HepG2 (cell line): Measurements from ENCODE around the gene CARHSP1.

ENCODE experiments used
- EP300 ChIP-seq, 3 experiments: sonication (generic) in 1 of 3; formaldehyde crosslinking in 1 of 3; IDR thresholded peaks; 2 replicates each; pipeline versions ENCODE4 v1.5.1 to v1.6.1; 2011 to 2020; ENCODE audit warnings: low read depth in 2 of 3, low read length in 2 of 3, borderline replicate concordance in 1 of 3, improper control_type of control experiment in 1 of 3, mild to moderate bottlenecking in 1 of 3, missing genetic modification reagents in 1 of 3, moderate library complexity in 1 of 3
- FOXJ3 ChIP-seq: sonication (generic); formaldehyde crosslinking; IDR thresholded peaks from 2 replicates; pipeline ENCODE4 v1.4.0; 2020; ENCODE audit warnings: missing genetic modification reagents, mild to moderate bottlenecking, borderline replicate concordance
- PHF20 ChIP-seq: sonication (generic); formaldehyde crosslinking; IDR thresholded peaks from 2 replicates; pipeline ENCODE4 v1.5.0; 2020; ENCODE audit warnings: mild to moderate bottlenecking, missing genetic modification reagents
- POLR2AphosphoS2 ChIP-seq: IDR thresholded peaks from 2 replicates; pipeline ENCODE4 v1.6.1; 2011; ENCODE audit warnings: low read depth, low read length, improper control_type of control experiment
- POLR2AphosphoS5 ChIP-seq: IDR thresholded peaks from 2 replicates; pipeline ENCODE4 v1.6.1; 2012; ENCODE audit warnings: low read depth, low read length
- ZNF44 ChIP-seq: sonication (generic); formaldehyde crosslinking; IDR thresholded peaks from 2 replicates; pipeline ENCODE4 v1.5.1; 2020; ENCODE audit warnings: mild to moderate bottlenecking, missing genetic modification reagents
- ZNF549 ChIP-seq: sonication (generic); formaldehyde crosslinking; IDR thresholded peaks from 2 replicates; pipeline ENCODE4 v1.5.0; 2020; ENCODE audit warnings: missing genetic modification reagents
- ZNF644 ChIP-seq: IDR thresholded peaks from 2 replicates; pipeline ENCODE4 v1.6.1; 2016; ENCODE audit warnings: low read depth
- TF ChIP-seq, protein P1 (sequence below): IDR thresholded peaks from 2 replicates; pipeline ENCODE4 v1.6.1; 2016; ENCODE audit warnings: low read depth, control low read depth
- TF ChIP-seq, protein P2 (sequence below): sonication (generic); formaldehyde crosslinking; IDR thresholded peaks from 2 replicates; pipeline ENCODE4 v1.8.0; 2022; ENCODE audit warnings: missing genetic modification reagents, low read depth, mild to moderate bottlenecking, borderline replicate concordance

DNA sequence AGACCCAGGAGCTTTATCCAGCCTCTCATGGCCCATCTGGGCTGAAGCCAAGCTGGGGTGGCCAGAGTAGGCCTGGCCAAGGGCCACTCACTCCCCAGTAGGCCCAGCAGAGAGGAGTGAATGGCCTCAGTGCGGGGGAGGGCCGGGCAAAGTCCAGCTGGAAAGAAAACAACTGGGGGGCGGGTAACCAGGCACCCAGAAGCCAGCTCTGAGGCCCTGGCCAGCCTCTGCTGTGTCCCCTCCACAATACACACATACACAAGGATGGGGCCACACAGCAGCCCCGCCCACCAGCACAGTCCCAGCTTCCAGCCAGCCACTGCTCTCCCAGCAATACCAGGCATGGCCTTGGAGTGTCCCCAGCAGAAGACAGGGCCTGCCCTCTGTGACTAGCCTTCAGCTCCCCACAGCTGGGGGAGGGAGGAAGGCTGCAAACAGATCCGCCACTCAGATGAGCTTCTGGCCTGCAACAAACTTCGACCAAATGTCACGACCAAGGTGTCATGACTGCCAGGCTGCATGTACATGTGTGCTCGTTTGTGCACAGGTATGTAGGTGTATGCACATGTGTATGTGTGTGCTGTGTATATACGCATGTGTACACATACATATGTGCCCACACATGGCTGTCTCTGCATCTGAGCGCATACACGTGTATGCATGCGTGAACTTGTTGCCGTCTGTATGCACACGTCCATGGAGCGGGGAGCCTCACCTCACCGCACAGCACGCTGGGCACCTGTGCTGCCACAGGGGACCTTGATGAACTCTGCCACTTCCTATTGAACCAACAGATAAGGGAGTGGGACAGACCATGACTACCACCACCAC is 5.0 kb downstream of the CARHSP1 start:
- TF ChIP-seq FOXJ3 (CRISPR knock-in tag) = peak; percentile 100
- peak; percentile 92 to 95 for TF ChIP-seq EP300 (IDR thresholded peaks at IDR 0.05; ENCODE audit: low read depth in 2 of 2, low read length in 2 of 2)
- TF ChIP-seq EP300 (CRISPR knock-in tag; IDR thresholded peaks at IDR 0.05; ENCODE audit: borderline replicate concordance) = peak; percentile 86; the same call in 1 of the 2 replicates
- TF ChIP-seq ZNF549 = no peak
- TF ChIP-seq, protein P1, sequence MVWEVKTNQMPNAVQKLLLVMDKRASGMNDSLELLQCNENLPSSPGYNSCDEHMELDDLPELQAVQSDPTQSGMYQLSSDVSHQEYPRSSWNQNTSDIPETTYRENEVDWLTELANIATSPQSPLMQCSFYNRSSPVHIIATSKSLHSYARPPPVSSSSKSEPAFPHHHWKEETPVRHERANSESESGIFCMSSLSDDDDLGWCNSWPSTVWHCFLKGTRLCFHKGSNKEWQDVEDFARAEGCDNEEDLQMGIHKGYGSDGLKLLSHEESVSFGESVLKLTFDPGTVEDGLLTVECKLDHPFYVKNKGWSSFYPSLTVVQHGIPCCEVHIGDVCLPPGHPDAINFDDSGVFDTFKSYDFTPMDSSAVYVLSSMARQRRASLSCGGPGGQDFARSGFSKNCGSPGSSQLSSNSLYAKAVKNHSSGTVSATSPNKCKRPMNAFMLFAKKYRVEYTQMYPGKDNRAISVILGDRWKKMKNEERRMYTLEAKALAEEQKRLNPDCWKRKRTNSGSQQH (CRISPR knock-in tag) = peak; percentile 87; the same call in 1 of the 2 replicates
- TF ChIP-seq POLR2AphosphoS5 = peak; percentile 62
- TF ChIP-seq ZNF644 = peak; percentile 93
- peak; percentile 44; the same call in 1 of the 2 replicates for TF ChIP-seq PHF20 (CRISPR knock-in tag)
- TF ChIP-seq, protein P2, sequence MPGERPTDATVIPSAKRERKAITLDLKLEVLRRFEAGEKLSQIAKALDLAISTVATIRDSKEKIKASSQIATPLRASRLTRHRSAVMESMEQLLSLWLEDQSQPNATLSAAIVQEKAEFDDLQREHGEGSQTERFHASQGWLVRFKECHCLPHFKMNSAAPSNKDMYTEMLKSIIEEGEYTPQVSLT (CRISPR knock-in tag) = no peak; the same call in 1 of the 2 replicates
- TF ChIP-seq ZNF44 (CRISPR knock-in tag) = 0 out of 2 replicates have a peak, but pooled peaks have one; percentile 93
- peak; percentile 92 for TF ChIP-seq POLR2AphosphoS2
